AML-193 (cell line): Measurements from ENCODE around the gene TMEM54.

Experiments
- DNase-seq, 2 experiments: peaks; one replicate each; lab custom pipeline; 2025; lab: John Stamatoyannopoulos, UW

The TMEM54 gene

GRCh38 chr1:32864375-32865019 is 36.7 kb downstream of the TMEM54 start:
- no peak for DNase-seq

GRCh38 chr1:32863881-32864245 is 37.3 kb downstream of the TMEM54 start:
- no peak for DNase-seq

DNA sequence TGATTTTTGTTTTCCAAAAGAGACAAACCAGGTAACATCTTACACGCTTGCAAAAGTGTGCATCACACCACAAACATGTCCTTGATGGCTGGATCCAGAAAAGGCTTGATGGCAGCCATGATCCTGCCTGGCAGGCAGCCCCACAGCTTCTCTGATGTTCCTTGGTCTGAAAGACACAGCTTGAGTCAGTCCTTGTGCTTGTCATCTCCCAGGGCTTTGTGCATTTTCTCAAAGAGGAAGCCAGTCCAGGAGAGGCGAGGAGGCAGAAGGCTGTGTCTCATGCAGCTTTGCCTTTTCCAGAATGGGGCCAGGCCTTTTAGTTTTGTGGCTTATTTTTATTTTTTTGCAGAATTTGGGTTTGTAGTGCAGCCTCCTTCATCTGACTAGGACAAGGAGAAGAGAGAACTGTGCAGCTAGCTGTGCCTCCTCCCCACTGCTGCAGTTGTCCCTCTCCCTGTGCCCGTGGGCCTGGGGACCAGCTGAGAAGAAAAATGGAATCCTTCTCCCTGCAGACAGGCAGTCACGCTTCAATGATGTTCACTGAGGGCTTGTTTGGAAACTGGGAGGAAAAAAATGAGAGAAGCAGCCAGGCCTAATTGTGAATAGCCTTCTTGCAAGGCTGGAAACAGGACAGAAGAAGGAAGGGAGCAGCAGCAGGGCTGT is 37.8 kb downstream of the TMEM54 start:
- DNase-seq, result no peak

- no peak for DNase-seq
Observed at GRCh38 chr1:32861904-32862695, 39.1 kb downstream of the TMEM54 start.

DNA sequence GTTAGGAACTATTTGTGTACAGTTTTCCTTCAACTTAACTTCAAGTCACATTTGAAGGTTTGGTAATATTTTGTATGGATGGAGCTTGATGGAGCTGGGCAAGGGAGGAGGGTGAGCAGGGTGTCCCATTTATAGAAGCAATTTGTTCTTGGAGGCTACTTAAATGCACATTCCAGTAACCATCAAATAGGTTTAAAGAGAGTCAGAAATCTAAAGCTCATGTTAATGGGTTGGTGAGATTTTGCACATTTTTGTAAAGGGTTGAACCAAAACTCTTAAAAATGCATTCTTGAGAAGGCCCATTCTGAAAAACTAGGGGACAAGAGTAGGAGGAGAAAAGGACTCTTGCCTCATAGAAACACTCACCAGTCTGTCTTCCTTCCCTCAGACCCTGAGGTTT is 40.6 kb downstream of the TMEM54 start:
- no peak for DNase-seq

GRCh38 chr1:32859915-32860314 is 41.3 kb downstream of the TMEM54 start:
- DNase-seq, result no peak

- DNase-seq, result no peak
Observed at GRCh38 chr1:32858791-32859190, 42.4 kb downstream of the TMEM54 start.

DNA sequence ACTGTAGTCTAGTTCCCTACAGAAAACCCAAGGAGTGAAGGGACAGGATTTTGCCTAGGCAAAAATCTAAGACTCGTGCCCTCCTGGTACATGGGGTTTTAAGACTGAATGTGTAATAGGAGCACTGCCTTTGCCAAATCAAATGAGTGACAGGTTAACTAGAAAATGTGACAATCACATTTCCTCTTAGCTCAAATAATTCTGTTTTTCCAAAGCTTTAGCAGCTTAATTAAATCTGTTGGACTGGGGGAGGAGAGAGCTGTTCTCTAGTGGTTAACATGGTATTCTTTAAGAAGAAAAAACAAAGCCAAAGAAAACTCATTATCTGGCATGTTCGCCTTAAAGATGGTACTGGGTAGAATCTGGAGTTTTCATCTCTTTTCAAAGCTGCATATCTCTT is 43.1 kb downstream of the TMEM54 start:
- no peak for DNase-seq

DNA sequence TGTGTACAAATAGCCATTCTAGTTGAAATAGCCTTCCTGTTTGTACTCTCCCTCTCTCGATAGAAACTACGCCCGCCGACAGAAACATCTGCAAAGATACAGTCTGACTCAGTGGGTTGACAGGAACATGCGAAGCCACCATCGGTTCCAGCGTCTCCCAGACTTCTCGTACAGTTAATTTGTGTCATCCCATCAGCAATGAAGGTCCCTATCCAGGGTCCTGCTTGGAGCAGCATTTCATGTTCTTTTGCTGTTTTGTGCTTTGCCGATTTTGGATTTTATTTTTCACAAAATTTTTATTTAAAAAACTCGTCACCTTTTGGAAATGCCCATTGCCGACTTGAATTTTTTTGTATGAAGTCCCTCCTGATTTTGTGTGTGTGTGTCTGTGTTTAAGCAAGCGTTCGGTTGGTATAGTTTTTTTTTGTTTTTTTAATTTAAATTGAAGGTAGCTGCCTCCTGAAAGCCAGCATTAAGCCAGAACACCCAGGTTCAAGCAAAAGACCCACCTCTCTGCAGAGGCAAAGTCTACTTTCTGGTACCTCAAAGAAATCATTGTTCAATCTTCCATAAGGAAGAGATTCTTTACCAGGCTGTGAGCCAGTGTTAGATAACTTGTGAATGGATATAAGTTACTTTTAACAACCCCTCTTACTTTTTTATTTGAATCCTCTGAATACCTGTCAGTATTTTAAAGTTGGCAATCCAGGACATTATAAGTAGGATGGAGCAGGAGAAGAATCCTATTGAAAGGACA is 45.1 kb downstream of the TMEM54 start:
- no peak for DNase-seq

DNA sequence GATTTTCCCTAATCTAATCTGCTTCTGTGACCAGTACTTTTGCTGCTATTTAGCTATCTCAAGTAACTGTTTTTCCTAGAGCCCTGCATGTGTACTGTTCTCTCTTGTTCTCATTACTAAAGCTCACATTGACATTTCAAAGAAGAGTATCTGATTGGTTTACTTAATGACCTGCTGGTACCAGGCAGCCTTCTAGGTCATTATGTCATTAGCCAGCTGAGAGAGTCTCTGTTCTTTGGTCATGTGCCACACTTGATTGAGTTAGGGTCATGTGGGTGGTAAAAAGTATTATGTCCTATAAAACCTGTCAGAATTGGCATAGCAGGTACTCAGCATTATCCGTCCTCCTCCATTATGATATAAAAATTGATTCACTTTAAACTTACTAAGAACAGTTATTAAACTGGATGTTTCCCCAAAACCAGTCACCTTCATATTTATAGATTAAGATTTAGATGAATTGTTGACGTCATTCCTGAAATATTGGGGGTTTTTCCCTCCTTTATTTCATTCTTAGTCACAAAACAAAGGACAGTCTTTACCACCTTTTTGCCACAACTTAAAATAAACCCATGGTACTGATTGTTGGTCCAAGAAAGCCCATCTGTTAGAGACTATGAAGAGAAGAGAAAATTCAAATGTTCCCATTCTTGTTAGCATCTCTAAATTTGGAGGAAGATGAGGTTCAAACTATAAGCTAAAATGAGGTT is 52.7 kb downstream of the TMEM54 start:
- no peak for DNase-seq
